Measurements from ENCODE around the gene MED27. TPM values are rescaled to one million over a fixed set of nuclear protein-coding genes. Genes with fewer than 3 reads are reported as not detected.

MED27 gene
- total RNA-seq, 1 experiment from 2014 or later: 40.3 TPM

DNA sequence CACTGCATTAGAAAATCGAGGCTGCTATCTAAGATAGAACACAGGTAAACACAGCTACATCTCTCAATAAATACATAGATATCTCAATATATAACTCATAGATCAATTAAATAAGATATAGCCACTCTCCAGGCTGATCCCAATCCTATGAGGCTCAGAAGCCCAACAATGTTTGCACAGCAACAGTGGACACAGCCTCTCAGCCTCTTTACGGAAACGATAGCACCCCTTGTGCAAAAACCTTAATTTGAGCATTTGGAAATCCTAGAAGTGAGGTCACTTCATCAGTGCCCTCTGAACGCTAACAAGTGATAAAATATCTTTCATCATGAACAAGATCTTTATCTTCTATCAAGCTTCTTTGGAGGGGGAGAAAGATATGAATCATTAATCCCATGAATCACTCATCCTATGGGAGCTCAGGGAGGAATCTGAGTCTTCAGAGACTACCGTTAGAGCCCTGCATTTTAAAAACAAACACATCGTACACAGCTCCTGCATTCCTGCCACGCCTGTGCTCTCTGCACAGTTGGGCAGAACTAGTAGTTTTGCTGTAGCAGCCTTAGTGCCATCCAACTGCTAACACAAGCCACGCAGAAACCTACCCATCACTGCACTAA lies 71.4 kb downstream of the MED27 start:
- Histone ChIP-seq H3K27me3 (ENCODE audit: control insufficient read depth, insufficient read depth, low read length) (no peaks in the 10 kb centered on the region), H3K4me3 (ENCODE audit: insufficient read depth, low read depth, low read length) (no peak overlapping the region), H3K36me3 (replicated peaks; ENCODE audit: control insufficient read depth, insufficient read depth, low read length) (peaks cover 1% of the 10 kb centered on the region)
- DNase-seq: no peak

DNA sequence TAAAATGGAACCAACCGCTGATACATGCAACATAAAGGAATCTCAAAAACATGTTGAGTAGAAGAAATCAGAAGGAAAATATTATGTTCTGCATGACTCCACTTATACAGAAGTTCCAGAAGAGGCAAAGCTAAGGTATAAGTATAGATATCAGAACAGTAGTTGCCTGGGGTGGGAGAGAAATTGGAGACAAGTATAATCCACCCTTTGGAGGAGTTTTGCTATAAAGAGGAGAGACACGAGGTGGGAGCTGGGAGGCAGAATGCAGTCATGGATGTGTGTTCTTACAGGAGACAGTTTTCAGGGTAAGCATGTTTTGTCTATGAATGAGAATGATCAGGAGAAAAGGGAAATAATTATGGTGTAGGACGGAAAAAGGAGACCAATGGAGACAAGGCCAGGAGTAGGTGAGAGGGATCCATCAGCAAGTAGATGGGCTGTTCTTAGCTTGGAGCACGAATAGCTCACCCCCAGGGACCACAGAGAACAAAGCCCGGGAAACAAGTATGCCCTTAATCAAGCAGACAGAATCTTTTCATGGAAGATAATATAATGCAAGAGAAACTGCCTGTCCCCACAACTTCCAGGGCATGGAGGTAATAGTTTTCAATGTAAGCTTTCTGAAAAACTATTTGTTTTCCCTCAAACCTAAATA lies 72.2 kb downstream of the MED27 start:
- no peaks in the 10 kb centered on the region for H3K36me3 ChIP-seq (replicated peaks; ENCODE audit: control insufficient read depth, insufficient read depth, low read length)
- H3K4me3 ChIP-seq (ENCODE audit: insufficient read depth, low read depth, low read length): no peak overlapping the region
- no peaks in the 10 kb centered on the region for H3K27me3 ChIP-seq (ENCODE audit: control insufficient read depth, insufficient read depth, low read length)
- DNase-seq: no peak

DNA sequence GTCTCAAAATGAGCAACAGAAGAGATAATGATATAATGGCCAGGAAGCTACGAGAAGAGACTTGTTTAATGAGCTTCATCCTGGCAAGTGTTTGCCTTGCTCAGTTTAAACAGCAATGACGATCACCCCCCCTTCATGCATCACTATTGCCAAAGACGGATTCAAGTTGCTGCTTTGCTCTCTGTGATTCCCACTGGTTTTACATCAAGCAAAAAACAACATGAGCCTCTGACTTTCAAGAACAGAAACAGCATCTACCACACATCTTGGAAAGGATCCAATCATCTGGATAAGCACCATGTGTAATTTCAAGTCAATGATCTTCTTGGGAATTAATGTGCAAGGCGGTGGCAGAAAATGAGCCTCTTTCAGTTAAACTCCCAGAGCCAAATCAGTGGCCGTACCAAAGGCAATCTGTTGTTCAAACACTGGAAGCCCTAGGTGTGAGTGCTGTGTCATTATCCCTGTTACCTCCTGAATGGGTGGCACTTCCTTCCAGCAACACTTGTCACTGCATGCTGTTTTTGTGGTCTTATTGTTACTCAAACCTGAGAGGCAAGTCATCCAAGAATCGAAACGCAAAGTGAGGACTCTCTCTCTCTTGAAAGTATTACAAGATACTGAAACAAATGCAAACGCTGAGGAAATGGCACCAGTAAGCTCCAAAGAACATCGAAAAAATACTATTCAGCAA lies 72.8 kb downstream of the MED27 start:
- Histone ChIP-seq H3K36me3 (replicated peaks; ENCODE audit: control insufficient read depth, insufficient read depth, low read length) (no peaks in the 10 kb centered on the region), H3K4me3 (ENCODE audit: insufficient read depth, low read depth, low read length) (no peak overlapping the region), H3K27me3 (ENCODE audit: control insufficient read depth, insufficient read depth, low read length) (no peaks in the 10 kb centered on the region)
- no peak for DNase-seq

DNA sequence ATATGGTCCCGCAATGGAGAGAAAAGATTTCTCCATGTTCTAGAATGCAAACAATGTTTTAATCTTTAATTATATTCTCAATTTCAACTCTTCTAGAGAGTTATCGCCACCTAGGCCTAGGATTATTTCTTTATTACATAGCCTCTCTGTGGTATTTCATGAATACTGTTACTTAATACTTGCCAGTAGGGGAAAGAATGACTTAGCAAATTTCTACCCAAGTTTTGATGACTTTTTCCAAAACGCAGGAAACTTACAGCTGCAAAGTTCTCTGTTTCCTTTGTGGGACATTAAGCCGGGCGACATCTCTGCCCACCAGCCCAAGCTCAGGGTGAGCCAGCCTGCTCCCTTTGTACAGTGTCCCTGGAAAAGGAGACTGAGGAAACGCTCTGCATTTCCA lies 73.8 kb downstream of the MED27 start:
- no peaks in the 10 kb centered on the region for H3K36me3 ChIP-seq (replicated peaks; ENCODE audit: control insufficient read depth, insufficient read depth, low read length)
- DNase-seq: no peak
- H3K27me3 ChIP-seq (ENCODE audit: control insufficient read depth, insufficient read depth, low read length): no peaks in the 10 kb centered on the region
- no peak overlapping the region for H3K4me3 ChIP-seq (ENCODE audit: insufficient read depth, low read depth, low read length)

DNA sequence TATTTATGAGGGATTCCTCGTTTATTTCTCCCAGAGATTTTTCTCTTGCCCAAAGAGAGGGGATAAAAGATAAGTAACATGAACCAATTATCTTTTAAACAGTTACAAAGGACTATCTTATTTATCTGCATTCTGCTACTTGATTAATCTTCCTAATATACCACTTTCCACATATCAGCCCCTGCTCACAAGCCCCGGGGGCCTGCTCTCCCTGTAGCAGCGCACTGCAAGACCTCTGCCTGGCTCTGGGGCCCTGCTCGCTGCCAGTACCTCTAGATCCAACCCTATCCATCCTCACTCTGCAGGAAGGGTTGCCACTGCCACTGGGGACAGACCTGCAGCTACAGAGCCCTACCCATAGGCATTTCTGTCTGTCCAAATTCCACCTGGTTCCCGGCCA lies 75.3 kb downstream of the MED27 start:
- Histone ChIP-seq H3K27me3 (ENCODE audit: control insufficient read depth, insufficient read depth, low read length) (no peaks in the 10 kb centered on the region), H3K4me3 (ENCODE audit: insufficient read depth, low read depth, low read length) (no peak overlapping the region), H3K36me3 (replicated peaks; ENCODE audit: control insufficient read depth, insufficient read depth, low read length) (no peaks in the 10 kb centered on the region)
- DNase-seq: no peak

DNA sequence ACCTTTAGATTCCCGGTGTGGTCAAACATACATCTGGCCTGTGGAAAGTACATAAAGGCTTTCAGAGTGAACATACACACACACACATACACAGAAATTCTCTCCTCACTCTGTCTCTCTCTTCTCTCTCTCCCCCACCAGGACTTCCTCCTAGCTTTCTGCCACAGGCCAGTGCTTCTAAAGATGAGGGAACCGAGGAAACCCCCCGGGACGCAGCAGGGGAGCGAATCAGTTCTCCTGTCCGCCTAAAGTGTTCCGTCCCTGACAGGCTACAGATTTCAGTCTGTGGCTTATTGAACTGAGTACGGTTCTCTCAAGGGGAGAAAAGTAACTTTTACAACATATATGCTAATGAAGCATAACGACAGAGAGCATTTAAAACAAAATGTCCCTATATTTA lies 75.8 kb downstream of the MED27 start:
- Histone ChIP-seq H3K27me3 (ENCODE audit: control insufficient read depth, insufficient read depth, low read length) (no peaks in the 10 kb centered on the region), H3K4me3 (ENCODE audit: insufficient read depth, low read depth, low read length) (no peak overlapping the region), H3K36me3 (replicated peaks; ENCODE audit: control insufficient read depth, insufficient read depth, low read length) (no peaks in the 10 kb centered on the region)
- DNase-seq: peak; percentile 52

DNA sequence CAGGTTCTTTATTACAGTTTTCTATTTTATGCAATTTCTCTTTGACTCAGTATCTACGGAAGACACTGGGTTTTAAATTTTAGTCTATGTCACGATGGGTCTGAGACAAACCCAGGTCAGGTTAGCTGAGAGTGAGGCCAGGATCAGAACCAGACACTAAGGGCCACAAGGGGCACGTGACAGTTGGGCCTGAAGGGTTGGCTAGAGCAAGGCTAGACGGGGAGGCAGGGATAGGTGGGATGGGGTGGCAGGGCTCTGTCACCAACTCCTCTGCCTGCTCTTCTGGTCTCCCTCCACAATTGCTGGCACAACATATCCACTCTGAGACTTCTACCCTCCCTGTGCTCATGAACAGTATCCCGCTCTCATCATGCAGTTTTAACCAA lies 76.4 kb downstream of the MED27 start:
- no peak for DNase-seq
- Histone ChIP-seq H3K27me3 (ENCODE audit: control insufficient read depth, insufficient read depth, low read length) (no peaks in the 10 kb centered on the region), H3K36me3 (replicated peaks; ENCODE audit: control insufficient read depth, insufficient read depth, low read length) (no peaks in the 10 kb centered on the region), H3K4me3 (ENCODE audit: insufficient read depth, low read depth, low read length) (no peak overlapping the region)

DNA sequence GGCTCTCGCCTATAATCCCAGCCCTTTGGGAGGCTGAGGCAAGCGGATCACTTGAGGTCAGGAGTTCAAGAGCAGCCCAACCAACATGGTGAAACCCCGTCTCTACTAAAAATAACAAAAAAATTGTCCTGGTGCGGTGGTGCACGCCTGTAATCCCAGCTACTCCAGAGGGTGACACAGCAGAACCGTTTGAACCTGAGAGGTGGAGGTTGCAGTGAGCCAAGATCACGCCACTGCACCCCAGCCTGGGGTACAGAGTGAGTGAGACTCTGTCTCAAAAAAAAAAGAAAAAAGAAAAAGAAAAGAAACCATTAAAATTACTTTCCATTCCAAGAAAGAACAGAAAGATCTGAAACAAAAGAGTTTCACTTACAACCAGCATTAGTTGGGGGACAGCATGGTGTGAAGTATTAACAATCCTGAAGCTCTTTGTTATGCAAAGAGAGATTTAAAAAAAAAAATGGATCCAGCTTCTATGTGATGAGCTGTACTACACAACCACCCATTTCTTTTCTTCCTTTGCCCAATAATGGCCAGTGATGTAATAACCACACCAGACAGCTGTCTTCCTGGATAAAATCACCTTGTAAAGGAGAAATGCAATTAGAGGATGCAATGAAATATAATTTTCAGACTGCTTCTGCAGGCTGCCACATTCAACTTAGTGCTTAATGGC lies 76.9 kb downstream of the MED27 start:
- Histone ChIP-seq H3K27me3 (ENCODE audit: control insufficient read depth, insufficient read depth, low read length) (no peaks in the 10 kb centered on the region), H3K36me3 (replicated peaks; ENCODE audit: control insufficient read depth, insufficient read depth, low read length) (no peaks in the 10 kb centered on the region), H3K4me3 (ENCODE audit: insufficient read depth, low read depth, low read length) (no peak overlapping the region)
- no peak for DNase-seq

DNA sequence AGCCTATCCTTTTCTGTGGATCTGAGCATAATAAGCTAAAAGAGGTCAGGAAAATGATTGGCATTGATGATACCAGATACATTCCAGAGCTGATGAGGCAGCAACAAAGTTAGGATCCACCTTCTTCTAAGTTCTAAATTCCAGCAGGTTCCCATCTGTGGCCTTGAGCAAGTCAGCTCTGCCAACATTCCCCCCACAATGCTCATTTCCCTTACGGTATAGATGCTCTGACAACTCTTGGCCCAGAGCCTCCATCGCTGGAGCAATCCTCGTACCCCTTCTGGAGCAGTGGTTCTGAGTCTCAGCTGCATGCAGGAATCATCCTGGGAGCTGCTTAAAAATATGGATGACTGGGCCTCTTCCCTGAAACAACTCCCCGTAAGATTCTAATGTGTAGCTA lies 78.1 kb downstream of the MED27 start:
- Histone ChIP-seq H3K4me3 (ENCODE audit: insufficient read depth, low read depth, low read length) (no peak overlapping the region), H3K27me3 (ENCODE audit: control insufficient read depth, insufficient read depth, low read length) (no peaks in the 10 kb centered on the region), H3K36me3 (replicated peaks; ENCODE audit: control insufficient read depth, insufficient read depth, low read length) (no peaks in the 10 kb centered on the region)
- DNase-seq: no peak

DNA sequence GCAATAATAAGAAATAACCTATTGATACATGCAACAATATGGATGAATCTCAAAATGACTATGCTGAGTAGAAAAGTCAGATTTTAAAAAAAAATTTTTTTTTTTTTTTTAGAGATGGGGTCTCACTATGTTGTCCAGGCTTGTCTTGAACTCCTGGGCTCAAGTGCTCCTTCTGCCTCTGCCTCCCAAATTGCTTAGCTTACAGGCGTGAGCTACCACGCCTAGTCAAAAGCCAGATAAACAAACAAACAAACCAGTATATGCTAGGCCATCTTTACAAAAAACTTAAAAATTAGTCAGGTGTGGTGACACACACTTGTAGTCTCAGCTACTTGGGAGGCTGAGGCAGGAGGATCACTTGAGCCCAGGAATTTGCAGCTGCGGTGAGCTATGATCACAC lies 79.0 kb downstream of the MED27 start:
- no peaks in the 10 kb centered on the region for H3K36me3 ChIP-seq (replicated peaks; ENCODE audit: control insufficient read depth, insufficient read depth, low read length)
- no peak for DNase-seq
- no peak overlapping the region for H3K4me3 ChIP-seq (ENCODE audit: insufficient read depth, low read depth, low read length)
- H3K27me3 ChIP-seq (ENCODE audit: control insufficient read depth, insufficient read depth, low read length): no peaks in the 10 kb centered on the region

DNA sequence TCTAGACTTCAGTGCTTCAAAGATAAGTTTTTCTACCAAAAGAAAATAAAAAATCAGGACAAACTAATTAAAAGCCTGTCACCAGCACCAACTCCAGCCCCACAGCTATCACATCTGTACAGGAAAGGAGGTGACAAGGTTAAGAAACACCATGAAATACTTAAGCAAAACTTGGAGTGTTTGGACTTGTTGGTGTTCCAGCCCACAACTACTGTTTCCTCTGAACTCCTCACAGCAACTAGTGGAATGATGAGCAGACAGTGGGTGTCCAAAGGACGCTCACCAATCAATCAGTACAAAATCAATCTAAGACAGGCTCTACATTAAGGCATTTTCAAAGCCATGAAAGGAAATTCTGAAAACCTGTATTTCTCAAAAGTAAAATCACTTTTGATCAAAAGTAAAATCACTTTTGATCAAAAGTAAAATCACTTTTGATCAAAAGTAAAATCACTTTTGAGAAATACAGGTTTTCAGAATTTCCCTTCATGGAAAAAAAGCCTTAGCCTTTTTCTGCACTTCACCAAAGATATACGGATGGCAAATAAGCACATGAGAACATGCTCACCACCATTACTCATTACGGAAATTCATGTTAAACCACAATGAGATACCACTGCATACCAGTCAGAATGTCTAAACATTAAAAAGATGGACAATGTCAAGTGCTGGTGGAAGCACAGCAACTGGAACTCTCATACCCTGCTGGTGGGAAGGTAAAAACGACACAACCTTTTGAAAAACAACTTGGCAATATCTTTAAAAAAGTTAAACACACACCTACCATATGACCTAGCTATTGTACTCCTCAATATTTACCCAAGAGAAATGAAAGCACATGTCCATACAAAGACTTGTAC lies 79.7 kb downstream of the MED27 start:
- DNase-seq: no peak
- Histone ChIP-seq H3K36me3 (replicated peaks; ENCODE audit: control insufficient read depth, insufficient read depth, low read length) (no peaks in the 10 kb centered on the region), H3K4me3 (ENCODE audit: insufficient read depth, low read depth, low read length) (no peak overlapping the region), H3K27me3 (ENCODE audit: control insufficient read depth, insufficient read depth, low read length) (no peaks in the 10 kb centered on the region)

DNA sequence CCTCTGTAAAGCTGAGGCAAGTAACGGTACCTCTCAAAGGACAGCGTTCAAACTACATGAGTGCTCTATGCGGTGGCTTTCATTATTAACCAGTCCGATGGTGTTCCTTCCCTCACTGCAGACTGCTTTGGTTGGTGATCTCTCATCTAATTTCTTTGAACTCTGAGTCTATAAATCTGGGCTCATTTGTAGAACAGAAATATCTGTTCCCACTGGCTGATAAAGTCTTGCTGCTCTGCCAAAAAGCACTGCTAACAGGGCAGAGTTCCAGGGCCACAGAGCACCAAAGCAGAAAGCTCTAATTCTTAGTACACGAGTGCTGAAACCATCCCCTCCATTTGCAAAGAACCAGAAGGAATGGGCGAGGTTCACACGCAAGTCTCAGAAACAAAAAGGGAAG lies 81.9 kb downstream of the MED27 start:
- no peaks in the 10 kb centered on the region for H3K27me3 ChIP-seq (ENCODE audit: control insufficient read depth, insufficient read depth, low read length)

DNA sequence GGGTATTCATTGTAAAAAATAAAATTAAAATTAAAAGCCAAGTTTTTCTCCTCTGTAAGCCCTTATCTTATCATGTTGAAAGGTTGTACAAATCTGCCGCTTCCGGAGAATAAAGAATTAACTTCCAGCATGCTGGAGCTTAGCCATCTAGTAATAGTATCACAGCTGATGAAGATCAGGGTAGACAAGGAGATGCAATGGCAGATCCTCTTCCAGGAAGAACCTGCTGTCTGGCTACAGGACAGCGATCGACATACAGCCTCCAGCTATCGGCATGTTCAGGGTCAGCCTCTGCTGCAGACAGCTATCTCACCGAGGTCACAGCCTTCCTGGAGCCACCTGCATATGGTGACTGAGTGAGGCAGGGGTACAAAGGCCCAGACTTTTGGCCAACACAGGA lies 82.6 kb downstream of the MED27 start:
- Histone ChIP-seq H3K36me3 (replicated peaks; ENCODE audit: control insufficient read depth, insufficient read depth, low read length) (no peaks in the 10 kb centered on the region), H3K27me3 (ENCODE audit: control insufficient read depth, insufficient read depth, low read length) (no peaks in the 10 kb centered on the region), H3K4me3 (ENCODE audit: insufficient read depth, low read depth, low read length) (no peak overlapping the region)
- no peak for DNase-seq

More for the DNA sequence above, 81.9 kb downstream of the MED27 start:
- DNase-seq: no peak
- Histone ChIP-seq H3K4me3 (ENCODE audit: insufficient read depth, low read depth, low read length) (no peak overlapping the region), H3K36me3 (replicated peaks; ENCODE audit: control insufficient read depth, insufficient read depth, low read length) (no peaks in the 10 kb centered on the region)

DNA sequence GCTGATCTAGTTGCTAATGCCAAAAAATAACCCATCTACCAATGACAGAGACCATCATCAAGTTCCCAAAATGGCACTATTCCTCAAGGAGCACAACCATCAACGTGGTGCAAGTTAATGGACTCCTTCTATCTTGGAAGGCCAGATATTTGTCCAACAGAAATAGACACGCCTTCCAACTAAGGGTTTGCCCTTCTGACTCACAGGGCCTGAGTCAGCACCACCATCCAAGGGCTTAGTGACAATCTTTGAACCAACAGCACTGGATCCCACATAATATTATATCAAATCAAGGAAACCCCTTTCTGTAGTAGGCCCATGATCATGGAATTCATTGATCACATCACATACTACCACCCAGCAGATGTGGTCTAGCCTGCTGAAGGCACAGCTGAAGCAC lies 84.3 kb downstream of the MED27 start:
- H3K4me3 ChIP-seq (ENCODE audit: insufficient read depth, low read depth, low read length): no peak overlapping the region
- no peaks in the 10 kb centered on the region for H3K36me3 ChIP-seq (replicated peaks; ENCODE audit: control insufficient read depth, insufficient read depth, low read length)
- H3K27me3 ChIP-seq (ENCODE audit: control insufficient read depth, insufficient read depth, low read length): no peaks in the 10 kb centered on the region
- no peak for DNase-seq
